Endothelial cell of umbilical vein (primary cell): ENCODE data around the gene LMLN.

Source experiments
- MYC ChIP-seq: IDR thresholded peaks from one replicate; pipeline ENCODE4 v1.6.1; 2011; ENCODE audit warnings: mild to moderate bottlenecking, low read depth, low read length
- POLR2AphosphoS5 ChIP-seq: IDR thresholded peaks from 2 replicates; pipeline ENCODE4 v1.6.1; 2012; ENCODE audit warnings: low read depth, mild to moderate bottlenecking, control low read depth, low read length, moderate library complexity; ENCODE audit not compliant: insufficient read depth
- TF ChIP-seq, protein P1 (sequence below), 2 donors: IDR thresholded peaks; 1 replicate in 1 of 2; 2 replicates in 1 of 2; pipeline ENCODE4 v1.5.1; 2011; ENCODE audit warnings: low read length in 2 of 2, mild to moderate bottlenecking in 2 of 2, moderate library complexity in 2 of 2, control low read depth in 1 of 2, inconsistent platforms in 1 of 2, low read depth in 1 of 2; ENCODE audit not compliant: insufficient read depth in 1 of 2; ENCODE audit errors: extremely low read depth in 1 of 2

DNA sequence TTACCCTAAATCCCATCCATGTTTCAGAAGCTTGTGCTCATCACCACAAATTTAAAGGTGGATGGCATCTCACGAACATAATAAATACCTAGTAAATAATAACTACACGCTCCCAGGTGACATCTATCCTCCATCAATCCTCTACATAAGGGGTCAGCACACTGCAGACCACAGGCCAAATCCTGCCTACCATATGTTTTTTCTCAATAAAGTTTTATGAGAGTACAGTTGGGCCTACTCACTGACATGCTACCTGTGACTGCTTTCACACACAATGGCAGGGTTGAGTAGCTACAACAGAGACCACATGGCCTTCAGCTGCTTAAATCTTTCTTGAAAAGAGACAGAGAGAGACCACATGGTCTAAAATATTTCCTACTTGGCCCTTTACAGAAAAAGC lies 105.9 kb downstream of the LMLN start:
- TF ChIP-seq, protein P1, sequence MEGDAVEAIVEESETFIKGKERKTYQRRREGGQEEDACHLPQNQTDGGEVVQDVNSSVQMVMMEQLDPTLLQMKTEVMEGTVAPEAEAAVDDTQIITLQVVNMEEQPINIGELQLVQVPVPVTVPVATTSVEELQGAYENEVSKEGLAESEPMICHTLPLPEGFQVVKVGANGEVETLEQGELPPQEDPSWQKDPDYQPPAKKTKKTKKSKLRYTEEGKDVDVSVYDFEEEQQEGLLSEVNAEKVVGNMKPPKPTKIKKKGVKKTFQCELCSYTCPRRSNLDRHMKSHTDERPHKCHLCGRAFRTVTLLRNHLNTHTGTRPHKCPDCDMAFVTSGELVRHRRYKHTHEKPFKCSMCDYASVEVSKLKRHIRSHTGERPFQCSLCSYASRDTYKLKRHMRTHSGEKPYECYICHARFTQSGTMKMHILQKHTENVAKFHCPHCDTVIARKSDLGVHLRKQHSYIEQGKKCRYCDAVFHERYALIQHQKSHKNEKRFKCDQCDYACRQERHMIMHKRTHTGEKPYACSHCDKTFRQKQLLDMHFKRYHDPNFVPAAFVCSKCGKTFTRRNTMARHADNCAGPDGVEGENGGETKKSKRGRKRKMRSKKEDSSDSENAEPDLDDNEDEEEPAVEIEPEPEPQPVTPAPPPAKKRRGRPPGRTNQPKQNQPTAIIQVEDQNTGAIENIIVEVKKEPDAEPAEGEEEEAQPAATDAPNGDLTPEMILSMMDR (IDR thresholded peaks at IDR 0.05; ENCODE audit: extremely low read depth in 1 of 2, insufficient read depth in 1 of 2, low read depth in 1 of 2, low read length in 2 of 2) = no peak
- no peak for TF ChIP-seq MYC
- TF ChIP-seq POLR2AphosphoS5 = no peak
